ENCODE data around the gene GCN1. TPM values are rescaled to one million over a fixed set of nuclear protein-coding genes. Genes with fewer than 3 reads are reported as not detected.
A peak's percentile ranks its signal among the peaks of the same experiment; 100 is the strongest.

The GCN1 gene
- total RNA-seq (100 to 1,000 TPM in 4 of 7 donors, 10 to 100 TPM in 3; 91.6 to 131 (median 106) TPM), polyA plus RNA-seq (10 to 100 TPM; 10.4 to 22.1 (median 14.5) TPM)
- long read RNA-seq, donor 1, partial matches to known transcripts, result 6 of 9 reads
- long read RNA-seq, donor 1, other reads (novel, unspliced or antisense), result 0 of 9 reads
- long read RNA-seq, donor 2, result 0 reads

GRCh38 chr12:120194534-120195395, at the start of gene GCN1:
Gene GCN1 (minus strand): TSS chr12:120194715. CDS start chr12:120194697, 18 bp downstream.
- 1 to 7% (median 2%) methylated on average over 12 to 62 of the region's 62 CpGs for WGBS, 5 donors
- H3K36me3 ChIP-seq, result peaks cover 0 to 74% (median 46%) of the 10 kb centered on the region in 6 donors
- H3K4me1 ChIP-seq, result peaks cover 31 to 96% (median 72%) of the 10 kb centered on the region in 6 donors
- H3K27me3 ChIP-seq (replicated peaks in 1 of 7), result no peaks in the 10 kb centered on the region
- peak within 1 kb of the TSS; percentile 89 to 99 (median 96) for H3K4me3 ChIP-seq
- H3K27ac ChIP-seq, result peak within 1 kb of the TSS; percentile 80 to 91 (median 86)
- intact Hi-C loops (cut with DNase I; ENCODE audit: low total_unique reads), result no loop called here
- TF ChIP-seq POLR2A (IDR thresholded peaks at IDR 0.05), result peak in 2 of 3 donors; percentile 63 to 68
- peak in 2 of 11 experiments; percentile 9 to 10 for TF ChIP-seq CTCF (IDR thresholded peaks at IDR 0.05 in 8 of 11, conservative IDR thresholded peaks at IDR 0.05 in 3 of 11)
- peak; percentile 98 for TF ChIP-seq POLR2AphosphoS5 (IDR thresholded peaks at IDR 0.05)
- DNase-seq, result peak; percentile 96
- no peaks in the 10 kb centered on the region for H3K9me3 ChIP-seq

GRCh38 chr12:120242971-120243699, 48.6 kb upstream of the GCN1 start:
- Histone ChIP-seq H3K36me3 (peaks cover 0 to 13% (median 0%) of the 10 kb centered on the region in 6 donors), H3K27ac (peak overlapping the region; percentile 13 to 92 (median 64)), H3K27me3 (replicated peaks in 1 of 7) (peaks cover 0 to 76% (median 0%) of the 10 kb centered on the region in 7 donors), H3K9me3 (no peaks in the 10 kb centered on the region), H3K4me1 (peaks cover 48 to 98% (median 89%) of the 10 kb centered on the region in 6 donors), H3K4me3 (no peak overlapping the region)
- TF ChIP-seq CTCF (IDR thresholded peaks at IDR 0.05 in 8 of 11, conservative IDR thresholded peaks at IDR 0.05 in 3 of 11), result no peak
- TF ChIP-seq POLR2AphosphoS5 (IDR thresholded peaks at IDR 0.05), result no peak
- no peak for TF ChIP-seq POLR2A (IDR thresholded peaks at IDR 0.05)
- DNase-seq, result no peak
- WGBS, 5 donors, result 73 to 87% (median 83%) methylated on average over 8 of the region's 8 CpGs
- intact Hi-C loops (cut with DNase I; ENCODE audit: low total_unique reads), result no loop called here

GRCh38 chr12:120242275-120242799, 47.8 kb upstream of the GCN1 start:
- Histone ChIP-seq H3K27me3 (replicated peaks in 1 of 7) (peaks cover 0 to 77% (median 0%) of the 10 kb centered on the region in 7 donors), H3K27ac (peak overlapping the region; percentile 13 to 92 (median 83)), H3K4me3 (peak overlapping the region in 1 of 8 donors; percentile 5), H3K36me3 (peaks cover 0 to 13% (median 0%) of the 10 kb centered on the region in 6 donors), H3K4me1 (peaks cover 48 to 98% (median 89%) of the 10 kb centered on the region in 6 donors), H3K9me3 (no peaks in the 10 kb centered on the region)
- intact Hi-C loops (cut with DNase I; ENCODE audit: low total_unique reads), result no loop called here
- DNase-seq, result no peak
- TF ChIP-seq POLR2AphosphoS5 (IDR thresholded peaks at IDR 0.05) (peak; percentile 55 to 89 (median 86)), POLR2A (IDR thresholded peaks at IDR 0.05) (no peak), CTCF (IDR thresholded peaks at IDR 0.05 in 8 of 11, conservative IDR thresholded peaks at IDR 0.05 in 3 of 11) (no peak)
- 46 to 61% (median 50%) methylated on average over 6 to 9 of the region's 9 CpGs for WGBS, 5 donors

All from spleen (tissue), 13 donors.